GM19025 (cell line): Measurements from ENCODE around the gene FUT4.

Experiments
- ATAC-seq: cut with Tn5 transposase; IDR thresholded peaks from one replicate; pipeline ENCODE4 v1.9.1; 2021; ENCODE audit warnings: mild to moderate bottlenecking, low read depth, moderate library complexity; ENCODE audit not compliant: unreplicated experiment

The FUT4 gene

GRCh38 chr11:94597896-94598295 is 54.2 kb downstream of the FUT4 start:
- ATAC-seq = no peak
